Caco-2 (cell line): ENCODE data around the gene HMGXB4. TPM values are rescaled to one million over a fixed set of nuclear protein-coding genes. Genes with fewer than 3 reads are reported as not detected.

Source experiments
- BruUV-seq: library from RNA; stranded (reverse); fragments of 400-500 nt; replicated peaks from 2 replicates; lab custom pipeline; 2021; lab: Mats Ljungman, UMichigan
- CTCF ChIA-PET: fragments of 300-600 bp; sonication (Branson Sonifier 250); formaldehyde crosslinking; loops from one replicate; lab custom pipeline; 2022; ENCODE audit warnings: antibody characterized with exemption; lab: Charles Lee
- POLR2A ChIA-PET: fragments of 300-600 bp; sonication (Branson Sonifier 250); formaldehyde crosslinking; loops from one replicate; lab custom pipeline; 2022; ENCODE audit warnings: antibody characterized with exemption; lab: Charles Lee
- DNase-seq, 2 experiments: peaks; one replicate each; pipeline versions ENCODE4 v3.0.0 to v3.0.0-alpha.2; 2020 to 2022
- H3K27me3 ChIP-seq: replicated peaks from 2 replicates; pipeline ENCODE4 v1.6.0; 2011; ENCODE audit warnings: low read length; ENCODE audit not compliant: control insufficient read depth, insufficient read depth
- H3K36me3 ChIP-seq: 2 replicates; pipeline ENCODE4 v1.5.1; 2011; ENCODE audit warnings: low read length; ENCODE audit not compliant: control insufficient read depth, insufficient read depth
- H3K4me1 ChIP-seq: fragments of 250-450 bp; sonication (Bioruptor Pico); 2 replicates; pipeline ENCODE4 v1.5.1; 2020; ENCODE audit warnings: mild to moderate bottlenecking
- H3K4me3 ChIP-seq: 2 replicates; pipeline ENCODE4 v1.5.1; 2011; ENCODE audit warnings: low read depth, mild to moderate bottlenecking, control low read depth, low read length
- H3K9me3 ChIP-seq: fragments of 250-450 bp; sonication (Bioruptor Pico); 2 replicates; pipeline ENCODE4 v1.5.1; 2020; ENCODE audit warnings: mild to moderate bottlenecking, moderate library complexity
- H3K27ac Mint-ChIP-seq: one replicate; pipeline ENCODE4 v1.8.0; 2022; ENCODE audit warnings: mixed read lengths; ENCODE audit not compliant: unreplicated experiment
- H3K27me3 Mint-ChIP-seq: one replicate; pipeline ENCODE4 v1.8.0; 2022; ENCODE audit warnings: mixed read lengths; ENCODE audit not compliant: insufficient read depth, unreplicated experiment
- H3K36me3 Mint-ChIP-seq: one replicate; pipeline ENCODE4 v1.8.0; 2022; ENCODE audit warnings: mild to moderate bottlenecking, mixed read lengths; ENCODE audit not compliant: insufficient read depth, unreplicated experiment
- H3K4me1 Mint-ChIP-seq: one replicate; pipeline ENCODE4 v1.8.0; 2022; ENCODE audit warnings: low read depth, mixed read lengths; ENCODE audit not compliant: unreplicated experiment
- H3K4me3 Mint-ChIP-seq: one replicate; pipeline ENCODE4 v1.8.0; 2022; ENCODE audit warnings: mild to moderate bottlenecking, moderate library complexity, mixed read lengths; ENCODE audit not compliant: unreplicated experiment
- H3K9me3 Mint-ChIP-seq: one replicate; pipeline ENCODE4 v1.8.0; 2022; ENCODE audit warnings: mixed read lengths; ENCODE audit not compliant: unreplicated experiment
- CTCF ChIP-seq, 2 experiments: fragments of 200-600 bp in 1 of 2; IDR thresholded peaks; 1 replicate in 1 of 2; 2 replicates in 1 of 2; pipeline versions ENCODE4 v1.5.1 to v1.8.0; 2011 to 2022; ENCODE audit warnings: antibody characterized with exemption in 1 of 2, control low read depth in 1 of 2, inconsistent platforms in 1 of 2, low read depth in 1 of 2, low read length in 1 of 2, mild to moderate bottlenecking in 1 of 2, moderate library complexity in 1 of 2; ENCODE audit not compliant: insufficient read depth in 1 of 2, severe bottlenecking in 1 of 2, unreplicated experiment in 1 of 2
- intact Hi-C: fragments of 100-400 bp; cut with micrococcal nuclease; formaldehyde crosslinking; loops from one replicate; pipeline ENCODE4 v1.10.0; 2022; ENCODE audit not compliant: unreplicated experiment
- total RNA-seq: library from RNA; stranded (reverse); gene quantifications from 2 replicates; pipeline ENCODE4 v1.2.3, GENCODE V29; 2022

HMGXB4 gene
- total RNA-seq, 1 experiment from 2014 or later, result 22.3 TPM

GRCh38 chr22:35212009-35212408 lies 45.3 kb upstream of the HMGXB4 start:
- peaks cover 5% of the 10 kb centered on the region for H3K27me3 Mint-ChIP-seq
- TF ChIP-seq CTCF (IDR thresholded peaks at IDR 0.05; ENCODE audit: insufficient read depth in 1 of 2, low read depth in 1 of 2, low read length in 1 of 2, severe bottlenecking in 1 of 2, unreplicated experiment in 1 of 2), result no peak
- H3K27ac Mint-ChIP-seq, result no peak overlapping the region
- ChIA-PET POLR2A (no interaction called here), CTCF (interaction anchor here (1.1 kb wide), 1 partner anchor 20 kb away, joined by 3 read pairs; no protein-coding TSS in a partner anchor)
- no peaks in the 10 kb centered on the region for H3K9me3 Mint-ChIP-seq
- no peaks in the 10 kb centered on the region for H3K36me3 ChIP-seq
- H3K9me3 ChIP-seq, result no peaks in the 10 kb centered on the region
- no peak overlapping the region for H3K4me3 ChIP-seq
- H3K4me1 Mint-ChIP-seq, result no peaks in the 10 kb centered on the region
- H3K4me3 Mint-ChIP-seq, result no peak overlapping the region
- H3K36me3 Mint-ChIP-seq, result no peaks in the 10 kb centered on the region
- intact Hi-C loops, result no loop called here
- BruUV-seq, result no TSS peak
- no peaks in the 10 kb centered on the region for H3K27me3 ChIP-seq
- no peaks in the 10 kb centered on the region for H3K4me1 ChIP-seq
- no peak for DNase-seq

GRCh38 chr22:35212996-35213395 lies 44.3 kb upstream of the HMGXB4 start:
- no peak for TF ChIP-seq CTCF (IDR thresholded peaks at IDR 0.05; ENCODE audit: insufficient read depth in 1 of 2, low read depth in 1 of 2, low read length in 1 of 2, severe bottlenecking in 1 of 2, unreplicated experiment in 1 of 2)
- intact Hi-C loops, result no loop called here
- Mint-ChIP-seq H3K27me3 (peaks cover 5% of the 10 kb centered on the region), H3K4me3 (no peak overlapping the region), H3K4me1 (no peaks in the 10 kb centered on the region), H3K9me3 (no peaks in the 10 kb centered on the region), H3K27ac (no peak overlapping the region), H3K36me3 (no peaks in the 10 kb centered on the region)
- Histone ChIP-seq H3K27me3 (no peaks in the 10 kb centered on the region), H3K4me1 (no peaks in the 10 kb centered on the region), H3K36me3 (no peaks in the 10 kb centered on the region), H3K4me3 (no peak overlapping the region), H3K9me3 (no peaks in the 10 kb centered on the region)
- BruUV-seq, result no TSS peak
- POLR2A ChIA-PET, result no interaction called here
- no peak for DNase-seq
- CTCF ChIA-PET, result interaction anchor here (0.6 to 1.4 kb wide), 2 partner anchors 19 to 781 kb away, joined by 3 to 4 read pairs; no protein-coding TSS in a partner anchor

GRCh38 chr22:35214968-35215367 lies 42.3 kb upstream of the HMGXB4 start:
- ChIA-PET CTCF (interaction anchor here (0.8 kb wide), 1 partner anchor 16 kb away, joined by 3 read pairs; no protein-coding TSS in a partner anchor), POLR2A (no interaction called here)
- Mint-ChIP-seq H3K4me3 (no peak overlapping the region), H3K27ac (no peak overlapping the region), H3K4me1 (no peaks in the 10 kb centered on the region), H3K27me3 (peaks cover 5% of the 10 kb centered on the region), H3K36me3 (no peaks in the 10 kb centered on the region), H3K9me3 (no peaks in the 10 kb centered on the region)
- intact Hi-C loops, result no loop called here
- DNase-seq, result no peak
- Histone ChIP-seq H3K27me3 (no peaks in the 10 kb centered on the region), H3K4me1 (no peaks in the 10 kb centered on the region), H3K9me3 (no peaks in the 10 kb centered on the region), H3K36me3 (no peaks in the 10 kb centered on the region), H3K4me3 (no peak overlapping the region)
- no TSS peak for BruUV-seq
- no peak for TF ChIP-seq CTCF (IDR thresholded peaks at IDR 0.05; ENCODE audit: insufficient read depth in 1 of 2, low read depth in 1 of 2, low read length in 1 of 2, severe bottlenecking in 1 of 2, unreplicated experiment in 1 of 2)
